Kidney capillary endothelial cell (primary cell): ENCODE measurements around the gene CNNM2.
"Not testable (repeated sequence)": the region's sequence is repeated elsewhere in the genome, so short reads cannot be mapped to it uniquely, and the experiment has no call there.

Experiments used
- DNase-seq: peaks from one replicate; pipeline ENCODE4 v3.0.0-alpha.2; 2018; ENCODE audit warnings: low spot score

The CNNM2 gene

GRCh38 chr10:103106539-103106938 lies 188.4 kb downstream of the CNNM2 start:
- no peak for DNase-seq

GRCh38 chr10:103109821-103110220 lies 191.7 kb downstream of the CNNM2 start:
- DNase-seq = no peak

DNA sequence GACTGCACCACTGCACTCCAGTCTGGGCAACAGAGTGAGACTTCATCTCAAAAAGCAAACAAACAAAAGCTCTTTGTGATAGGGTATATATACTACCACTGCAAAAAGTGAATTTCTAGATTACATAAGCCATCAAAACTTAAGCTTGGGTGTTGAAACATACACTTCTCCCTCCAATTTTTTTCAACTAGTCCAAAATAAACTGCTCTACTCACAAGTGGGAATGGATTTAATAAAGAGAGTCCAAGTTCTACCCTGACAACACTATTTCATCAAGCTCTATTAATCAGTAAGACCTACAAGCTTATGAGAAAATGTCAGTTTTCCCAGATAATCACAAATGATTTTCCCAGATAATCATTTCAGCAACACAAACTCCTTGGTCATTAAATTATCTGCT lies 192.3 kb downstream of the CNNM2 start:
- no peak for DNase-seq

GRCh38 chr10:103111031-103111917 lies 193.2 kb downstream of the CNNM2 start:
- DNase-seq = no peak

- DNase-seq = no peak
Observed at GRCh38 chr10:103111918-103112877, 194.1 kb downstream of the CNNM2 start.

GRCh38 chr10:103114876-103115275 lies 196.8 kb downstream of the CNNM2 start:
- DNase-seq = no peak

- DNase-seq = no peak
Observed at GRCh38 chr10:103117247-103117646, 199.2 kb downstream of the CNNM2 start.

DNA sequence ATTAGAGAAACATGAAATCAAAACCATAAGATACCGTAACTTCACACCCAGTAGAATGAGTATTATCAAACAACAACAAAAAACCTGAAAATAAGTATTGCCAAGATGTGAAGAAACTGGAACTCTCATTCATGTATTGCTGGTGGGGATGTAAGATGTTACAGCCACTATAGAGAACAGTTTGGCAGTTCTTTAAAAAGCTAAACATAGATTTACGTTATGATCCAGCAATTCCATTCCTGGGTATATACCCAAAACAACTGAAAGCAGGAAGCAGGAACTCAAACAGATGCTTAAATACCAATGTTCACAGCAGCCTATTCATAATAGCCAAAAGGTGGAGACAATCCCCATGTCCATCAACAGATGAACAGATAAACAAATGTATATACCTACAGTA lies 202.5 kb downstream of the CNNM2 start:
- no peak for DNase-seq

- DNase-seq = no peak
Observed at GRCh38 chr10:103120977-103121735, 203.1 kb downstream of the CNNM2 start.

DNA sequence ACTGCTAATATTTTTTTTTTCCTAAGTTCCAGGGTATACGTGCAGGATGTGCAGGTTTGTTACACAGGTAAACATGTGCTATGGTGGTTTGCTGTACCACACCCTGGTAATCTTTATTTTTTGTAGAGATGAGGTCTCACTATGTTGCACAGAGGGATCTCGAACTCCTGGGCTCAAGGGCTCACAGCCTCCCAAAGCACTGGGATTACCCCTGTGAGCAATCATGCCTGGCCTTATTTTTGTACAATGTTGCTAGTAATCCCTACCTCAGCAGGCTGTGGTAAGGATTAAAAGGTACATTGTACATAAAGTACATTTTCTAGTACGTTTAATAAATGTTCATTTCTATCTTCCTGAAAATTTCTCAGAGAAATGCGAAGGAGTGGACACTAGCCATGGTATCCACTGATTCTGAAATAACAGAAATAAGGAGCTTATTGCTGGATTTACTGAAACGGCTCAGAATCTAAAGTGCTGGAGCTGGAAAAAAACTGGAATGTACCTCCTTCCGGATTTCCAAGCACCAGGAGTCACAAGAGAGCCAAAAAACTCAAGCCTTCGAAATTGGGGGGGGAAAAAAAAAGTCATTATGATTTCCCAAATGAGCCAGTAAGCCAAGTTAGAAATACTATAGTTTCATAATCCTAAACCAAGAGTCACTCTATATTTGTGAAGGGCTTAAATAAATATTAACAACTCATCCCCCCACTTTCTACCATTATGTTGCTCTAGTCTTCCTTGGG lies 205.4 kb downstream of the CNNM2 start:
- no peak for DNase-seq

DNA sequence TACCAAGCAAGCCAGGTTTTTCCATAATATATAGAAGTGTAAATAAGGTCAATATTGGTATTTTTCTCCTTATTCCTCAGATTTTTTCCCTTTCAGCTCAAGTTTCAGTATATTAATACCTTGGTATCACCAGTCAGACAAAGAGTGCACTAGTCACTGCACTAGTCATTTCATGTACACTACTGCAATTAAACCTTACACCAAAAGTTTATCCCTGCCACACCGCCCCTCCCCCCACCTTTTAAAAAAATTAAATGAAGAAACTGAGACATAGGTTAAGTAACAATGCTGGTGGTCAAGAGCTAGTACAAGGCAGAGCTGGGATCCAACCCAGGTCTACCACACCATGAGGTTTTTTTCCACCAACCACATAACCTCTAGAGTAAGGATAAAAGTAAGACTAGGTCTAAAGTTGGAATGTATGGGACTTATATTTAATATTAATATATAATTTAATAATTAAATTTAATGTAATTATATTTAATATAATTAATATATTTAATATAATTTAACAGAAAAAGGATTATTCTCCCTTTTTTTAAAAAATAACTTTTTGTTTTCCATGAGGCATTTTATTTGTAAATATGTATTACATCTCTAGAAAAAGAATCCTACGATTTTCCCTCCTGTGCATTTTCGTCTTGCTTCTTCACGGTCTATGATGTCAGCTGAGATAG lies 206.5 kb downstream of the CNNM2 start:
- no peak for DNase-seq

DNA sequence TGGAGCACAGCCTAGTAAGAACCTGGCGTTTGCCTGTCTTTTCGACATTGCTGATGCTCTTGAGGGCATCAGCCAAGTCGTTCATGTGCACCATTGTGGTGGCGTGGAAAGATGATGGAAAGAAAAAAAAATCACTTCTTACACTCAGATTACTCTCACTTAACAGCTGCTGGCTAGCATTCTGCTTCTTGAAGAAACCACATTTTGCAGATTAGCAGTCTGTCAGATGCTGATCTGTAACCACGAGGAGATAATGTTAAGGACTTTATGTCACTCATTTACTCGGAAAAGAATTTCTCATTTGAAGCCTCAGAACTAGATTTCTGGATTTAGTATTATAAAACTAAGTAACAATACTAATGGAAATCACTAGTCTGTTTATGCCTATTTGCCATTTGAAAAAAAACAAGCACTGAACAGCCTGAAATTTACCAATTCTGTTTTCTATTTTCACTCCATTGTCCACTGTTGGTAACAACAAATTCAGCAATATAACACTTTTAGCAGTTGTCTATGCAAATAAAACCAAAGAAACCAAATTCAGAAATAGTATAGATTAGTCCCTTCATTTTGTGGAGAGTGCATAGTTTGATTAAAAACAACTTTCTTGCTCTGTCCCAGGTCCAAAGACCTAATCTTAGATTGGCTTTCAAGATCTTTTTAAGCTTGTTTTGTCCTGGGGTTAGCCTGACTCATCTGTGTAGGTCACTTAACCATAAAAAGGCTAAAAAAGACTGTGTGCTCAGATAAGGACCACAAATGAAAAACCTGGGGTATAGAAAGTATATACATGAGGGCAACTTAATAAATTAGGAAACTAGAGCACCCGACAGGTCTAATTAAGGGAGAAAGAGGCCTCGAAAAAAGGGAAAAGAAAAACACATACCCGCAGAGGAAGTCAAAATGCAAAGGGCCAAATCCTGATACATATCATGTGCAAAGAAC lies 207.5 kb downstream of the CNNM2 start:
- no peak for DNase-seq

DNA sequence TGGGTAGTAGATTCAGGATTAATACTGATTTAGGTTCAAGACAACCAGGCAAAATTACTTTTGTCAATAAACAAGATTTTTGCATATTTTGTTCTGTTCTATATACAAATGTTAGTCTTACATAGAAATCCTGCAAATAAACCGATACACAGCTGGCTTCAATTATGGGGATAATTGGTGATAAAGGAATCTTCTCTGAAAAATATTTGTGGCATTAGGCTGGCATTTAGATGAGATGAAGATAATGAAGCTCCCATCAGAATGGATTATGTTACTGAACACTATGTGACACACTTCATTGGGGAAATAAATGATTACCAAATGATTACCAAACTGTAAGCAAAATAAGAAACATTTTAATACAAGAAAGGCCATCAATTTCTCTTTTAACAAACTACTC lies 209.1 kb downstream of the CNNM2 start:
- no peak for DNase-seq

DNA sequence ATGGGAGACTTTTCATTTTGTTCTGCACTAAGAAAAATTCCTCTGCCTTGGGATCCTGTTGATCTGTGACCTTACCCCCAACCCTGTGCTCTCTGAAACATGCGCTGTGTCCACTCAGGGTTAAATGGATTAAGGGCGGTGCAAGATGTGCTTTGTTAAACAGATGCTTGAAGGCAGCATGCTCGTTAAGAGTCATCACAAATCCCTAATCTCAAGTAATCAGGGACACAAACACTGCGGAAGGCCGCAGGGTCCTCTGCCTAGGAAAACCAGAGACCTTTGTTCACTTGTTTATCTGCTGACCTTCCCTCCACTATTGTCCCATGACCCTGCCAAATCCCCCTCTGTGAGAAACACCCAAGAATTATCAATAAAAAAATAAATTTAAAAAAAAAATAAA lies 212.1 kb downstream of the CNNM2 start:
- not testable (repeated sequence) for DNase-seq

GRCh38 chr10:103130910-103131309 lies 212.8 kb downstream of the CNNM2 start:
- no peak for DNase-seq

- DNase-seq = not testable (repeated sequence)
Observed at GRCh38 chr10:103135168-103135567, 217.1 kb downstream of the CNNM2 start.

DNA sequence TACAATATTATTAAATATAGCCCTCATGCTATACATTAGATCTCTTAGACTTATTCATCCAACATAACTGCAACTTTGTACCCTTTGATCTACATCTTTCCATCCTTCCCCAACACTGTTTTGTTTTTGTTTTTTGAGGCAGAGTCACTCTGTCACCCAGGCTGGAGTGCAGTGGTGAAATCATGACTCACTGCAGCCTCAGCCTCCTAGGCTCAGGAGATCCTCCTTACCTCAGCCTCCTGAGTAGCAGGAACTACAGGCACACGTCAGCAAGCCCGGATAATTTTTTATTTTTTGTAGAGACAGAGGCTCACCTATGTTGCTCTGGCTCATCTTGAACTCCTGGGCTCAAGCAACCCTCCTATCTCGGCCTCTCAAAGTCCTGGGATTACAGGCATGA lies 221.7 kb downstream of the CNNM2 start:
- no peak for DNase-seq
